Psoas muscle (tissue), 8 donors: ENCODE measurements around the gene ZC3H6. TPM values are rescaled to one million over a fixed set of nuclear protein-coding genes. Genes with fewer than 3 reads are reported as not detected.
A peak's percentile ranks its signal among the peaks of the same experiment; 100 is the strongest.
"Not testable (repeated sequence)": the region's sequence is repeated elsewhere in the genome, so short reads cannot be mapped to it uniquely, and the experiment has no call there.

Experiments
- ATAC-seq, 4 donors: fragments of 200-7000 bp; cut with Tn5 transposase; one replicate each; pipeline ENCODE4 v1.9.1; 2020; ENCODE audit warnings: moderate library complexity in 3 of 4, mild to moderate bottlenecking in 2 of 4
- DNase-seq, 2 donors: peaks; one replicate each; pipeline ENCODE4 v3.0.0-alpha.2; 2020
- H3K27ac ChIP-seq: fragments of 200-600 bp; one replicate; pipeline ENCODE4 v1.8.0; 2022
- H3K27me3 ChIP-seq, 3 donors: fragments of 200-600 bp in 1 of 3; one replicate each; pipeline versions ENCODE4 v1.6.1 to v1.8.0; 2013 to 2022; ENCODE audit warnings: low read length in 2 of 3, mild to moderate bottlenecking in 2 of 3, moderate library complexity in 1 of 3; ENCODE audit not compliant: insufficient read depth in 3 of 3
- H3K36me3 ChIP-seq, 2 donors: fragments of 200-600 bp in 1 of 2; one replicate each; pipeline versions ENCODE4 v1.6.1 to v1.8.0; 2013 to 2022; ENCODE audit warnings: low read depth in 1 of 2, mild to moderate bottlenecking in 1 of 2, moderate library complexity in 1 of 2; ENCODE audit not compliant: insufficient read depth in 1 of 2
- H3K4me1 ChIP-seq: fragments of 200-600 bp; one replicate; pipeline ENCODE4 v1.8.0; 2022
- H3K4me3 ChIP-seq: fragments of 200-600 bp; one replicate; pipeline ENCODE4 v1.8.0; 2022; ENCODE audit warnings: mild to moderate bottlenecking
- H3K9me3 ChIP-seq: fragments of 200-600 bp; one replicate; pipeline ENCODE4 v1.8.0; 2022
- CTCF ChIP-seq: fragments of 200-600 bp; IDR thresholded peaks from one replicate; pipeline ENCODE4 v1.8.0; 2022; ENCODE audit warnings: antibody characterized with exemption
- WGBS, 3 donors: extraction: QIAGEN DNeasy Blood & Tissue Kit; methylation state at CpG; one replicate each; pipeline versions ENCODE4 v1.1.6 to v1.1.7; 2013; 5-methylcytosine and 5-hydroxymethylcytosine counted together
- intact Hi-C, 2 donors: fragments of 100-400 bp; cut with DNase I; formaldehyde crosslinking; loops; one replicate each; pipeline versions ENCODE4 v1.11.0 to v1.14.2; 2022
- polyA plus RNA-seq, 3 donors: library from polyadenylated mRNA; stranded (reverse); fragments of 200-250 nt; gene quantifications; one replicate each; pipeline ENCODE4 v1.2.3, GENCODE V29; 2013
- total RNA-seq, 4 donors: library from RNA; stranded (reverse); fragmentation: NEBNext Ultra II Directional in 2 of 4; extraction: Animal tissue kit (Norgen Biotek cat#: 25700) in 2 of 4; gene quantifications; one replicate each; pipeline versions ENCODE4 v1.2.1 to v1.2.4, GENCODE V29; 2021 to 2023
- donor health status: healthy with polysubstance abuse.
- donor health status: DM: no; HTN: no; CAD: no; lungs with moderate emphysema.
- donor health status: Bipolar disorder and iron deficiency.
- donor health status: healthy.
- donor health status: DM: yes; HTN: yes; CAD: no.
- donor health status: DM: no; HTN: no; CAD: no.
- donor health status: DM: no; HTN: no; CAD: no.
- donor health status: DM: yes; HTN: yes; CAD: no.

ZC3H6 gene
- total and polyA plus RNA-seq, 7 donors, result 0.81 to 14.6 (median 11.2) TPM

- no peaks in the 10 kb centered on the region for H3K9me3 ChIP-seq
- no peak for ATAC-seq
These were observed 1.6 kb downstream of the ZC3H6 start for GRCh38 chr2:112276954-112277353.

GRCh38 chr2:112277596-112278220 lies 2.3 kb downstream of the ZC3H6 start:
- no peak for TF ChIP-seq CTCF
- no peak overlapping the region for H3K4me3 ChIP-seq
- no peak for DNase-seq
- intact Hi-C loops, result loop anchor here in 1 of 2 donors (10.0 kb wide), 1 partner anchor 307 kb away; the partner anchor contains the start of gene CHCHD5
- no peaks in the 10 kb centered on the region for H3K36me3 ChIP-seq
- no peak for ATAC-seq
- peaks cover 10% of the 10 kb centered on the region for H3K4me1 ChIP-seq
- 76 to 79% (median 77%) methylated on average over 5 of the region's 5 CpGs for WGBS, 3 donors
- peak overlapping the region; percentile 100 for H3K27ac ChIP-seq
- H3K9me3 ChIP-seq, result no peaks in the 10 kb centered on the region
- no peaks in the 10 kb centered on the region for H3K27me3 ChIP-seq

More at GRCh38 chr2:112276954-112277353, 1.6 kb downstream of the ZC3H6 start:
- DNase-seq, result no peak
- H3K4me1 ChIP-seq, result peaks cover 6% of the 10 kb centered on the region
- intact Hi-C loops, result loop anchor here in 1 of 2 donors (10.0 kb wide), 1 partner anchor 308 kb away; the partner anchor contains the start of gene CHCHD5
- no peaks in the 10 kb centered on the region for H3K27me3 ChIP-seq
- H3K27ac ChIP-seq, result peak overlapping the region; percentile 100
- WGBS, 3 donors, result 55 to 73% (median 65%) methylated on average over 5 of the region's 5 CpGs
- TF ChIP-seq CTCF, result no peak
- H3K36me3 ChIP-seq, result no peaks in the 10 kb centered on the region
- peak overlapping the region; percentile 91 for H3K4me3 ChIP-seq

- intact Hi-C loops, DNase-seq, H3K9me3 ChIP-seq, H3K4me3 ChIP-seq, H3K36me3 ChIP-seq, H3K27me3 ChIP-seq, ATAC-seq: not testable (repeated sequence)
- Histone ChIP-seq H3K4me1 (peaks cover 18% of the 10 kb centered on the region), H3K27ac (peak overlapping the region; percentile 68)
- WGBS, 3 donors, result 90 to 98% (median 94%) methylated on average over 4 of the region's 4 CpGs
These were observed 6.7 kb downstream of the ZC3H6 start for GRCh38 chr2:112282066-112282465.

GRCh38 chr2:112283535-112283934 lies 8.1 kb downstream of the ZC3H6 start:
- 63 to 76% (median 72%) methylated on average over 2 of the region's 2 CpGs for WGBS, 3 donors
- peak overlapping the region; percentile 68 for H3K27ac ChIP-seq
- peak; percentile 61 to 80 (median 72) for ATAC-seq
- H3K27me3 ChIP-seq, H3K9me3 ChIP-seq, H3K36me3 ChIP-seq, DNase-seq, intact Hi-C loops: not testable (repeated sequence)
- H3K4me3 ChIP-seq, result peak overlapping the region; percentile 22
- peaks cover 15% of the 10 kb centered on the region for H3K4me1 ChIP-seq

GRCh38 chr2:112290088-112290487 lies 14.7 kb downstream of the ZC3H6 start:
- DNase-seq, result no peak
- WGBS, 3 donors, result 79 to 92% (median 82%) methylated on average over 3 of the region's 3 CpGs
- no peak for TF ChIP-seq CTCF
- H3K9me3 ChIP-seq, result no peaks in the 10 kb centered on the region
- ATAC-seq, result no peak
- H3K27ac ChIP-seq, result no peak overlapping the region
- H3K4me1 ChIP-seq, result peaks cover 4% of the 10 kb centered on the region
- intact Hi-C loops, result no loop called here
- H3K4me3 ChIP-seq, result no peak overlapping the region
- no peaks in the 10 kb centered on the region for H3K27me3 ChIP-seq
- H3K36me3 ChIP-seq, result no peaks in the 10 kb centered on the region
